Measurements from ENCODE around the gene SLC6A9.

Gene SLC6A9

DNA sequence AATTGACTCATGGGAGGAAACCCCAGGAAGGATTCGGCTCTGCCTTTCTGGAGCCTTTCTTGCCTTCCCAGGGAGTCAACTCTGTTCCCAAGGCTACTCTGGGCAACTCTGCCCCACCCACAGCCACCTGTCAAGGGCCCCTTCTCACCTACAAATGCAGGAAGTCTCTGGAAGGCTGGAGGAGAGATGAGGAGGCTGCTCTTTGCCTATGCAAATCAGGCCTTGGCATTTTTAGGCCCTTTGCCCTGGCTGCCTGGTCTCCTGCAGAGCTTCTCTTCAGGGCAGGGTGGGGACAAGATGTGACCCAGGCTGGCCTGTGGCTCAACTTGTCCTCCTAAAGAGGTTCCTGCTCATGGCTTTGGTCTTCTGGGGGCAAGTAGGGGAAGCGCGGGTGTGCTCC lies 5.4 kb downstream of the SLC6A9 start:
- DNase-seq: no peak

DNA sequence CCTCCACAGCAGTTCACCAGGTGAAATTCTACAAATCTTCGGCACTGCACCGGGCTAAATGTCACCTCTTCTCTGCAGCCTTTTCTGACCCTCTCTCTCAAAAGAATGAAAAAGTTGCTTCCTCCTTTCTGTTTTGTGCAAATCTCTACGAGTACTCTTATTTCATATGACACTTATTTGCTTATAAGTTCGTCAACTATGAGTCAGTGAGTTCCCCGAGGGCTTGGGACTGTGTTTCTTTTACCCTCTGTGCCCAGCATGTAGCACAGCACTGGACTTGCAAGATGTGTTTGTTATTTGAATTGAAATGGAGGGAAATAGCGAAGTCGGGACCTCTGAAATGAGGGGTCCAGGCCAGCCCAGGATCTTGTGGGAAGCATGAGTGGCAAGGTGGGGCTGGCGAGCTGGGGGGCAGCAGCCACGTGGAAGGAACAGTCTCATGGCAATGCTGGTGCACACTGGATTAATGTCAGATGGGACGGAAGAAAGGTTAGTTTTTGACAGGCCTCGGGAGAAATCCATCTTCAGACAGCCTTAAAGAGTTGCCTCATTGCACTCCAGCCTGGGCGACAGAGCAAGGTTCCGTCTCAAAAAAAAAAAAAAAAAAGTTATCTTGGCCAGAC lies 6.2 kb downstream of the SLC6A9 start:
- no peak for DNase-seq

DNA sequence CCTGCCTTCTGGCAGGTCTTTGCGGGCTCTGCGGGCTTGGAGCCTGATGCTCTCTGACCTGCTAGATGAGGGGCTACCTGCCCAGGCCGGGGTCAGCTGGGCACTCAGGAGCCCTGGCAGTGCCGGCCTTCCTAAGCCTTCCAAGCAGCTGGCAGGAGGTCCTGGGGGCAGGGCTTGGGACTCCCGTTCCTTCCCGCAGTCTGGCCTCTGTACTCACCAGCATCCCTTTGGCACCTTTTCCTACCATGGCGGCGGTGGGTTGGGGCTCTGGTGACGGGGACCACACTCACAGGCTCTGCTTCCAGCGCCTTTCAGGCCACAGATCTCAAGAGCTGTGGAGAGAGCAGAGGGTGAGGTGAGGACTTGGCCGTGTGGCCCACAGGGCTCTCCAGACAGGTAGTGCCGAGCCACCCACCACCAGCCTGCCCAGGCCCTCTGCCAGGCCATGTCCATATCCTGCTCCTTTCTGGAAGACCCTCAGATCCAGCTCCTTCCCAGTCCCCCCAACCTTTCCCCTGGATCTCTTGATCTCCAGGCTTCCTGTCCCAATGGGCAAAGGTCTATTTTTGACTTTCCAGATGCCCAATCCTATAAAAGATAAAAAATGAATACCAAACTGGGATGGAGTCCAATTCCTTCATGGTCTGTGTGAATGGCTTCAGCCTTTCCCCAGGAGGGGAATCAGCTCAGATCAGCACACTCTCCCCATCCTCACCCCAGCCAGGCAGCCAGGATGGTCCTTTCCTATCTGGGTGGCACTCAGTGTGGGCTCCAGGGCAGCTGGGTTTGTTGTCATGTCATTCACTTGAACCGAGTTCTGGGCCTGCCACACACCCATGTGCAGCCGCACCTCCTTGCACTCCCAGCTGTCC lies 7.0 kb downstream of the SLC6A9 start:
- no peak for DNase-seq

DNA sequence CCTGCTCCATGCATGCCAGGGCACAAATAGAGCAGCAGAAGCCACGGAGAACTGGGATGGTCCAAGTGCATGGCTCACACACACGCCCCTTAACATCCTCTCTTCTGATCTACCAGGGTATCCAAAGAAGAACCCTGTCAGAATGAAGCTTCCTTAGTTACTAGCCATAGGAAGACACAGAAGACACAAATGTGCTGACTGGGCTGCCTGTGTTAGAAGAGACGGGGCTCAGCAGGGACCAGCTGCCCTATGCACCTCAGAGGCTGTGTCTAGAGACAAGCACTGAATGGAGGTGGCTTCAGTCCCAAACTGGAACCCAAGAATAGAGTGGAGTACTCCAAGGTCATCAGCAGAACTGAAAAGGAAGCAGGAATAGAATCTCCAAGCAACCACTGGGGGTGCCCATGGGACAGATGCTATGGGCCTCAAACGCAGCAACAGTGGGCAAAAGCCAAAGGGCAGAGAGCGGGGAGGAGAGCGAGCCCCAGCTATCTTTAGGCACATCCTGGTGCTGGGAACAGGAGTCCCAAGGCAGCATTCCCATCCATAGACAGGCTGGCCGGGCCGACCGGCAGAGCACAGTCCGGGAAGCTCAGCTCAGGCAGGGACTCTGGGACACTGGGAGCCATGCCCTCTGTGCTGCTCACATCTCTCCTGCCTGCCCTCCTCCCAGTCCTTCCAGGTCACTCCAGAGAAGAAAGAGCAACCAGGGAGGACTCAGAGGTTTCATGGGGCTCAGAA lies 9.5 kb downstream of the SLC6A9 start:
- DNase-seq: no peak

DNA sequence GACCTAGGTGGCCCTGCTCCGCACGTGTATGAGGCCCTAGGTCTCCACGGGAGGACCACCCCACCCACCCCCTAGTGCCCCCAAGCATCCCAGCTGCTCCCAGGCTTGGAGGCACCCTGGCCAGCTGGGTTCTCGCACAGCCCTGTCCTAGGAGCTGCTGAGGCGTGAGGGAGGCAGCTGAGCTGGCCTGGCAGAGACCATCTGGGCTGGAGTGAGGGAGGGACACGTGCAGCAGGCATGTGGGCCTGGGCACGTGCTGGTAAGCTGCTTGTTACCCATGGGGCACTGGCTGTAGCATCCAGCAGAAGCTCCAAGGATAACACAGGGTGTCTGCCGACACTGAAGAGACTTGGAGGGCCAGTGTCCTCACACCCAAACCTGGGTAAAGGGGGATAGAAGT lies 10.1 kb downstream of the SLC6A9 start:
- DNase-seq: no peak

DNA sequence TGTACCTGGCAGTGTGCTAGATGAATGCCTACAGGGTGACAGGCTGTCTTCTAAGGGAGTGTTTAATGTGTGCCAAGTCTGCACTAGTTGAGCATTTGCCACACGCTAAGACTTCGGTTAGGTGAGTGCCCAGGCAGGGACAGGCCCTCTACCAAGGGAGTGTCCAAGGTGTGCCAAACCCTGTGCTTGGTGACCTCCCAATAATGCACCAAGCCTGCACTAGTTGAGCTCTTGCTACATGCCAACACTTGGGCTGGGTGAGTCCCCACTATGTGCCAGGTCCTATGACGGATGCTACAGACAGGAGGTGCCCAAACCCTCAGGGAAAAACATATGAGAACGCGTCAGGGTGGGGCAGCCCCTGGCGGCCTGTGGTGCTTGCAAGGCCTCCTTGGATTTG lies 10.8 kb downstream of the SLC6A9 start:
- no peak for DNase-seq

DNA sequence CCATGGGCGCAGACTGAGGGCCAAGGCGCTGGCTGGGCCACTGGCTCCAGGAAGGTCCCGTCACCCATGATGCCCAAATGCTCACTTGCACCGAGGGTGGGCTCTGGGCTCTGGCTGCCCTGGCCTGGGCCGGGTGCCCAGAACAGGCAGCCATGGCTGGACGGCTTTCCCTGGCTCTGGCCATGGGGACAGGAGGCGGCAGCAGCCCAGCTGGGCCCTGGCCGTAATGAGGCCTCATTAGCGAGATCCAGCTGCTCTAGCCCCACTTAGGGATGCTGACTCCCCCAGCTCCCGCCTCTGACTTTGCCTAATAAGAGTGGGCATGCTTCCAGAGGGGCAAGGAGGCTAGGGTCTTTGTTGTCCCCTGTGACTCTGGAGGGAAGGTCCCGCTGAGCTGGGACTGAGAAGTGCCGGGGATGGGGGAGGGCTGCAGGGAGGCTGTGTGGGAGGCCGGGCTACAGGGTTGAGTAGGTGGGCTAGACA lies 11.8 kb downstream of the SLC6A9 start:
- no peak for DNase-seq

DNA sequence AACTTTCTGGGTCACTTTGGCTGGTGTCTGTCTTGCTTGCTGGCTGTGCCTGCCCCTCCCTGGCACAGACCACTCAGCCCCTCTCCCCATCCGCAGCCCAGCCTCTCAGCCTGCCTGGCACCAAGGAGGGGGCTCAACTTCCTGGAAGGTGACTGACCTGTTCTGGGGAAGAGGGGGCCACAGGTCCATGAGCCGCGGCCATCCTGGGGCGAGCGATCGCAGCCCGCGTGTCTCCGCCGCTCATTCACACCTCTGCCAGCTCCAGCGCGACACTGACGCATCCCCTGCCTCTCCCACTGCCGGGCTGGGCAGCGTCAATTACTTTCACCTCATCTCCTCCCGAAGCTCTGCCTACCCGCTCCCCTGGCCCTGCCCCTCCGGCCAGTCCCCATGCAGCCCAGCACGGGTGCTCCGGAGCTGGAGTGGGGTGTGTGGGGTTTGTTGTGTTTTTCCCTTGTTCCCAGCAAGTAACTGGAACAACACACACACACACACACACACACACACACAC lies 14.3 kb downstream of the SLC6A9 start:
- DNase-seq: no peak

DNA sequence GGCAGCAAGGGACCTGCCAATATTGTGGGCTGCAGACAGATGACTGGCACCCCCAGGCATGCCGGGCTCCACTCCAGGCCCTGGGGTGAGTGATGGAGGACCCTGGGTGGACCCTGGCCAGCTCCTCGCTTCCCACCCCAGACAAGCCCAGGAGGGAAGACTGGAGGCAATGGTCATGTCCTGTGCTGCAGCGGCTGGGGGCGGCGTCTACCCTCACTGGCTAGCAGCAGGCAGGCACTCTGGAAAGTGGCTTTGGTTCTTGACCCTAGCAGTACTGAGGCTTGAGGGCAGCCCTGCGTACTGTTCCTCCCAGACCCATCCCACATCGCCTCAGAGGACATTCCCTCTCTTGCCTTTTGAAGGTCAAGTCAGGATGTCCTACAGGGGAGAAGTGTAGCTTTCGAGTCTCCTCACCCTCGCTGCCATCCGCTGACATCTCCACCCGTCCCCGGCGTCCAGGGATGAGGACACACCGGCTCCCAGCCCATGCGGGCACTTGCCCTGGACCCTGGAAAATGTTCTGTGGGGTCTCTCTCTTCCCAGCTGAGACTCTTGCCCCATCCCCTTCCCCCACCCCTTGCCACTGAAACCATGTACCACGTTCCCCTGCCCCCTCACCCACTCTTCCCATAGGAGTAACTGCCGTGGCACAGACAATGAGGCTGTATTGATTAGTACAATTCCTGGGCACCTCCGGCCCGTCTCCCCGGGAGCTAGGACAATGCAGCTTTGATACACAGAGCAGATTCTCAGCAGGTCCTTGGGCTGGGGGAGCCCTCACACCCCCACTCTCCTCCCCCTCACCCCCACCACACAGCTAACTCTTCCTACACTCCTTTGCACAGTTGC lies 15.0 kb downstream of the SLC6A9 start:
- no peak for DNase-seq

DNA sequence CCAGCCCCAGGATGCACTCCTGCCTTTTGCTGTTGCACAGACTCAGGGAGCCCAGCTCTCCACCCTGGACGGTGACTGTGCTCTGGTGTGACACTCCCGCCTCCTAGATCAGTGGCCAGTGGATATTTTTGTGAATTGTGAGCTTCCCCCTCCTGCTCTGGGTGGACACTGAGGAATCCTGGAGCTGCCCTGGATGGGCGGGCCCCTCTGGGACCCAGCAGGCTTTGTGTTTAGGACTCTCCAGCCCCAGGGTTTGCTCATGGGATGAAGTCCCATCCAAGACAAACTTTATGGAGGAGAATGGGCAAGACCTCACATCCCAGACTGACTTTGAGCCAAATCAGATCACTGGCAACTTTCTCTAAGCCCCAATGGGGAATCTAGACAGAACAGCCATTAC lies 16.1 kb downstream of the SLC6A9 start:
- DNase-seq: no peak

DNA sequence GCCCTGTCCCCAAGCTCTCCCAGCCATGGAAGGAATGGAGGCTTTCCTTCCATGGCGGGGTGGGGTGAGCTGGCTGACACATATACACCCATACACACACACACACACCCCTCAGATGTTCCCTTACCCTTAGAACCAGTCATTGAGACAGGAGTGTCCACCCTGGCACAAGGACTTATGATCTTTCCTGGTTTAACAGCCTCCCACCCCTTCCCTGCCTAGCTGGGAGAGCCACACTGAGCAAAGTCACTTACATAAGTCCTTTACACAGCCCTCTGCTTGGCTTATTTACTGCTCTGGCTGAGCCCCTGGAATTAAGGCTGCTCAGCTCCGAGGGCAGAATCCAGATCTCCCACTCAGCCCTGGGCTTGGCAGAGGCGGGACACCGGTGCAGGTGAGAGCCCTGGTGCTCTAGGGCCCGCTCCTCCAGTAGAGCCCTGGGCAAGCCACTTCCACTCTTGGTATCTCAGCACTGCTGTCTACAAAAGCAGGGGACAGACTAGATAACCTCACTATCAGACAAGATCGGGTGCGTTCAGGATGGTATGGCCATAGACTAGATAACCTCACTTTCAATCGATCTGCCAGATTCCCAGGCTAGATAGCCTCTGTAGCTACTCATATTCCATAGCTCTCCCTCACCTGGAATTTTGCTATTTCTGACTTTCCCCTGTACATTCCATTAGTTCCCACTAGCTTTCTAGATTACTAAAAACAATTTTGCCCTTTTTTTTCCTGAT lies 16.7 kb downstream of the SLC6A9 start:
- DNase-seq: peak; percentile 26

DNA sequence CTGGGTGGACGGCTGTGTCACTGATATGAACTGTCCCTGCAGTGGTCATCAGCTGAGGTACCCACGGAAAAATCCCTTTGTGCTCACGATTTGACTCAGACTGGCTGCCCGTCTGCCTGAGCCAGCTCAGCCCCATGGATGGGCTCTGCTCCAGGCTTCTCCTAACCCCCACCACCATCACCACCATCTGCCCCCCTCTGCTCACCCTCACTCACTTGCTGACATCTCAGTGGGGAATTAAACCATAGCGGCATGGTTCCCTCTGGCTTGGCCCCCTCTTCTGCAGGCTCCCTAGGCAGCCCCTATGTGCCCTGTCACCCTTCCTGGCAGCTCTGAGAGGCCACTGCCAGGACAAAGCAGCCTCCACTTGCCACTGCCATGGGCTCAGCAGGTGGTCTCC lies 17.3 kb downstream of the SLC6A9 start:
- DNase-seq: no peak

DNA sequence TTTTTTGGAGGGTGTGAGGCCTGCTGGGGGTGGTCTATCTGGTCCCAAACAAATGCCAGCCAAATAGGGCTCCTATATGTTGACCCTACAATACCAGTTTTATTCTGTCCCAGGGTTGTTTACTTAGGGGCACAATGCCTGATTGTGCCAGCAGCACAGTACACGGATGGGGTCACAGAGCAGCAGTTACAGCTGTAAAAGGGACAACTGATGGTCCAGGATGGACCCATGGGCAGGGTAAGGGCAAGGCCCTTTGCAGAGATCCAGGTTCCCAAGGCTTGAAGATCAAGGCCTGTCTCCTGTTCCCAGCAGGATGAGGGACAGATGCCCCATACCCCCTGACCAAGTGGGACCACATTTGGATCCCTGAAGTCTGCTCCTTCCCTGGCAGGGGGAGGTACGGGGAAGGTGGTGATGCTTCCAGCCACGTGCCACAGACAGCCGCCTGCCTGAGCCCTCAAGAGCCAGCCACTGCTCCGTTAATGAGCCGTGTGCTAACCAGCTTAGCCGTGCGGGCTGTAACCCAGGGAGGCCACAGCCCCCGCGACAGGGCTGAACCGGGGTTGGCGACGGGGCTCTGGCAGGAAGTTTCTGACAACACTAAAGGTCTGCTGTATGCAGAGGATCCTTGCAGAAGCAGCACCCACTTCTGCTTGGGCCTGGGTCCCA lies 18.2 kb downstream of the SLC6A9 start:
- peak; percentile 61 for DNase-seq

DNA sequence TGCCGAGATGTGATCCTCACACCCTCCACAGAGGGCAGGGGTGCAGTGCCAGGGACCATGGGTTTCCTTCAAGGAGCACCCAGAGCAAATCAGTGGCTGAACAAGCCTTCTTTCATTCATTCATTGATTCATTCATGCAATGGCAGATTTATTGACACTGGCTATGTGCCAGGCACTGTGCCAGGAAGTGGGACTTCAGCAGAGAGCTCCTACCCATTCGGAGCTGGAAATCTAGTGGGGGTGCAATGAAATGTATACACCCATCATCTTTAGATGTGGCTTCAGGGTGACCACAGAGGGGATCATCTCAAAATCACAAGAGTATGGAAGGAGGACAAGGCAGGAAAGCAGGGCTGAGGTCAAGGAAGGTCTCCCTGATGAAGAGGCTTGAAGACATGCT lies 18.9 kb downstream of the SLC6A9 start:
- no peak for DNase-seq

DNA sequence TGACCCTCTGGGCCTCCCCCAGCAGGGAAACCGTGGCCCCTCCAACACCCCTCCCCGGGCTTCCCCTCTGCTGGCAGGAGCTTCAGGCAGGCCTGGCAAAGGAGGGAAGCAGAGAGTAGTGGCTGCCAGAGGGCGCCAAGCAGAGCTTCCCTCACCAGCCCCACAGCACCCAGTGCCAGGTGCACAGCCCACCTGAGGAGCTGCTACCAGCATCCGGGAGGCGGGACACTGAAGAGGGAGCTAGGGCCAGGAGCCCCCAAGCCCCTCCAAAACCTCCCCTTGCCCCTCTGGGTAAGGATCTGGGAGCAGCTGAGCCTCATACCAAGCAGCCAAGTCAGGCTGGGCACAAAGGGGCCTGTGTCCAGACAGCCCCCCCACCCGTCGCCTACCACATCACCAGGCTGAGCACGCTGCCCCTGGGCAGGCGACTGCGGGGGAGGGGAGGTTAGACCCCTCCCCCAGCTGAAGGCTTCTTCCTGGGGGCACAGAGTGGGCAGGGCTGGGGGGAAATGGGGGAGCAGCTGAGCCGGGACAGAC lies 20.3 kb downstream of the SLC6A9 start:
- DNase-seq: no peak

DNA sequence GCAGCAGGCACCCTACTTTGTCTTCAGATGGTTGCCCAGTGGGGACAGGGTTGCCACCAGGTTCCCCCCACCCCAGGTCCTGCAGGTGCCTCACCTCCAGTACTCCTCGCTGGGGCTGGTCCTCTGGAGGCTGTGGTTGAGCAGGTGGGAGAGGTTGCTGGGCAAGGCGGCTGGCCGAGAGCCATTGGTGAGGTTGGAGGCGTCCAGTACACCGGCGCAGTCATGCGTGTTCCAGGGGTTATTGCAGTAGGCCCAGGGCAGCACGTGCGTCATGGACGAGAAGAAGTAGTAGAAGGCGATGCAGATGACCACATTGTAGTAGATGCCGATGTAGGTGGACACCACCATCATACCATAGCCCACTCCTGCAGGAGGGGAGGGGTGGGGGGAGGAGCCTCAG lies 23.0 kb downstream of the SLC6A9 start:
- DNase-seq: no peak

DNA sequence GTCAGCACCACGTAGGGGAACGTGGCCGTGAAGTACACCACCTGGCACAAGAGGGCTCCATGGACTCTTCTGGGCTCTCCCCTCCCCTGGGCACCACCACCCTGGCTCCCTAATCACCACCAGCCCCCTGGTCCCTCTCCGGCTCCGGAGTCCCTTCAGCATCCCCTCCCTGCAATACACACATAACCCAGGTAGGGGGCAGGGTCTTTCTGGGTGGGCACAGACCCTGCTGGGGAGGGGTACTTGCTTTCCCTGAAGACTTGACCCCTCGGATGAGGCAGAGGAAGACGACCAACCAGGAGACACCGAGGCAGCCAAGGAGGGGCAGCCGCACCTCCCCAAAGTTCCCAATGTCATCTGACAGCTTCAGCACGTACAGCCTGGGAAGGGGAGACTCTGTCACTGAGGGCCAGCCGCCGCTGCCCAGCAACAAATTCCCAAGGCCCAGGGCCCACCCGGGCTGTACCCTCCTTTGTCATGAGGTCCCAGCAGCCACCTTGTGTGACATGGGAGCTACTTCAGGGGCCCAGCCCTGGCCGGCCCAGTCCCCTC lies 28.6 kb downstream of the SLC6A9 start:
- no peak for DNase-seq

DNA sequence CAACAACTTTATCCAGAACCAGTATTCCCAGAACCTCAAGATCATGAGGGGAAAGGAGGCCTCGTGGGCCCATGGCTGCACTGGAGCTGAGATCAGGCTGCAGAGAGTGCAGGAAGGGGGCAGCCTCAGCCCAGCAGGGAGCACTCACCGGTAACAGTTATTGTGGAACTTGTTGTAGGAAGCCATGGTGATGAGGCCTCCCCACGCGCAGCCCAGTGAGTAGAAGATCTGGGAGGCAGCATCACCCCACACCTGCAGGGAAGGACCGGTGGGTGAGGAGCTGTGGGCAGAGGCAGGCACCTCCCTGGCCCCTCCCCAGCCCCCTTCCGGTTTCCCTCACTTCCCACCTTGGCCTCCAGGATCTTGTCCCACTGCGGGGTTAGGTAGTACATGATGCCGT lies 29.1 kb downstream of the SLC6A9 start:
- no peak for DNase-seq

DNA sequence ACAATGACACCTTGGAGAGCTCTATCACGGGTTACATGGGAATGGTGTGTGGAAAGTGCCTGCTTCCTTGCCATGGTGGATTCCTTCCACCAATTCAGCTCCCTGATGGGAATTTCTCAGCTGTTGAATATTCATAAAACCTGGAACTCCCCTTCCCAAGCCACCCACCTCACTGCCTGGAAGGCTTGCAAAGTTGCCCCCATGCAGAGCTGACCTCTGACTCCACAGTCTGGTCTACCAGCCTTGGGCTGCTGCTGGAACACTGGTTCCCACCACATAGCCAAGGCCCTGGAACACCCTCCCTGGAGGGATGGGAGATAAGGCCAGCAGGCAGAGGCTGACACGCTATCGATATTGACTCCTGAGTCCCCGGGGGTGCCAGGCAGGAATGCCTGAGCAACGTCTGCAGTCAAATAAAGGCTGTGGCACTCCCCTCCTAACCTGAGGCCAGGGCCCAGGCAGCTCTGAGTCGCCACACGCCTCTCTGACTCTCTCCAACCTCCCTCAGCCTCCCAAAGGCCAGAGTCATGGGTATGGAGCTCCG lies 31.1 kb downstream of the SLC6A9 start:
- no peak for DNase-seq

DNA sequence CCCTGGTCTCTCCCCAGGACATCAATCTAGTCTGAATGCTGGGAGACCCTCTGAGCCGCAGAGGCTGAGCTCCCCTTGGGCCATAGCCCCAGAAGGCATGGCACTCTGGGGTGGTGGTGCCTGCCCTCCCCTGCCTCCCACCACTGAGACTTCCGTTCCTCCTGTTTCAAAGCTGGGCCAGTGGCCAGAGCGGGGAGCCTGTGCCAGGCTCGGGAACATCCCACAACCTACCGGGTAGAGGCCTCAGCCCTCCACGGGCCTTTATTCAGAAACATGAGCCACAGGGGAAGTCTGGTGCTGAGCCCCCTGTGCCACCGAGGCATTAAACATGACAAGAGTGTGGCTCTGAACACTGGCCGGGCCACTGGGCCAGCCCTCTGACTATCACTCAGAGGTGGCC lies 31.8 kb downstream of the SLC6A9 start:
- no peak for DNase-seq

All from hematopoietic multipotent progenitor cell treated with erythropoietin and hydrocortisone succinate and interleukin-3 and kit ligand, for 4 days (in vitro differentiated cells).